NT2/D1 (cell line): ENCODE measurements around the gene LRP5.

ENCODE experiments used
- YY1 ChIP-seq: IDR thresholded peaks from 2 replicates; pipeline ENCODE4 v1.6.1; 2011; ENCODE audit not compliant: insufficient read length, insufficient read depth
- ZNF274 ChIP-seq: IDR thresholded peaks from 2 replicates; pipeline ENCODE4 v1.6.1; 2011; ENCODE audit warnings: mild to moderate bottlenecking, low read depth, low read length

- TF ChIP-seq ZNF274 (no peak), YY1 (no peak)
Measured at GRCh38 chr11:68266936-68267880, 45.2 kb upstream of the LRP5 start.
